Fibroblast of skin of abdomen (primary cell): ENCODE data around the gene PDE4D.
A peak's percentile ranks its signal among the peaks of the same experiment; 100 is the strongest.

Experiments
- DNase-seq: peaks from one replicate; pipeline ENCODE4 v3.0.0-alpha.2; 2013

The PDE4D gene

GRCh38 chr5:59094864-59095263 is 798.7 kb downstream of the PDE4D start:
- DNase-seq: no peak

GRCh38 chr5:59093329-59093728 is 800.2 kb downstream of the PDE4D start:
- DNase-seq: no peak

- no peak for DNase-seq
Measured at GRCh38 chr5:59092758-59093157, 800.8 kb downstream of the PDE4D start.

DNA sequence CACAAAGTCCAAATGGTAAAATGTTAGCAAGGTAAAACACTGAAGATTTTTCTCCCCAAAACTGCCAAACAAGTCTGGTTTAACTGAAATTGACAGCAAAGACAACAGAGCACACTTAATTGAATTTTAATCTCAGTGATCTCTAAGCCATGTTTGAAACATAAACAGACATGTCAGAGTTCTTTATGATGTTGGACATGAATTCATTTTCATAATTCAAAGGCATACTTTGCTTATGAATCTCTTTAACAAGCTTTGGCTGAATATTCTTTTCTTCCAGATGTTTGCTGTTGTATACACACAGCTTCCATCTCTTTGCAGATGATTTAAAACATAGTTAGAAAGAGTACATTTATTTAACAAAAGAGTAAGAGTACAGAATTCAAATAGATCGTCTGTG is 801.6 kb downstream of the PDE4D start:
- no peak for DNase-seq

- DNase-seq: no peak
Measured at GRCh38 chr5:59090323-59090722, 803.2 kb downstream of the PDE4D start.

GRCh38 chr5:59089767-59090166 is 803.8 kb downstream of the PDE4D start:
- DNase-seq: no peak

DNA sequence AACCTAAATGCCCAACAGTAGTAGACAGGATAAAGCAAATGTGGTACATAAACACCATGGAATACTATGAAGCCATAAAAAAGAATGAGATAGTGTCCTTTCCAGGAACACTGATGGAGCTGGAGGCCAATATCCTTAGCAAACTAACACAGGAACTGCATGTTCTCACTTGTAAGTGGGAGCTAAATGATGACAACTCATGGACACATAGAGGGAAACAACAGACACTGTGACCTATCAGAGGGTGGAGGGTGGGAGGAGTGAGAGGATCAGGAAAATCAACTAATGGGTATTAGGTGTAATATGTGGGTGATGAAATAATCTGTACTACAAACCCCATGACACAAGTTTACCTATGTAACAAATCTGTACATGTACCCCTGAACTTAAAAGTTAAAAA is 805.0 kb downstream of the PDE4D start:
- DNase-seq: no peak

DNA sequence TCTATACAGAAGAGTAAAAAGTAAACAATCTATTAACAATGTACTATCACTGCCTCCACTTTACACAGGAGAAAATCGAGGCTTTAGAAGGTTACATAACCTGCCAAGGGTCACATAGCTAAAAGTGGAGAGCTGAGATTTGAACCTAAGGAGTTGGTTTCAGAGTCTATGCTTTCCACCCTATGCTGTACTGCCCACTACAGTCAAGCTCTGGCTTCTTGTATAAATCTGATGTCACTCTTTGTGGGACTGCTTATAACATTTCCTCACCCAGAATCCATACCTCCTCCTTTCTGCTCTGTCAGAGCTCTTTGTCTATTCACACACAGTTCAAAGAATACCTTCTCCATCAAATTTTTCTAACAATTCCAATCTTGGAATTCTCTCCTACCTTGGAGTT is 807.5 kb downstream of the PDE4D start:
- DNase-seq: no peak

- DNase-seq: no peak
Measured at GRCh38 chr5:59081693-59082092, 811.8 kb downstream of the PDE4D start.

DNA sequence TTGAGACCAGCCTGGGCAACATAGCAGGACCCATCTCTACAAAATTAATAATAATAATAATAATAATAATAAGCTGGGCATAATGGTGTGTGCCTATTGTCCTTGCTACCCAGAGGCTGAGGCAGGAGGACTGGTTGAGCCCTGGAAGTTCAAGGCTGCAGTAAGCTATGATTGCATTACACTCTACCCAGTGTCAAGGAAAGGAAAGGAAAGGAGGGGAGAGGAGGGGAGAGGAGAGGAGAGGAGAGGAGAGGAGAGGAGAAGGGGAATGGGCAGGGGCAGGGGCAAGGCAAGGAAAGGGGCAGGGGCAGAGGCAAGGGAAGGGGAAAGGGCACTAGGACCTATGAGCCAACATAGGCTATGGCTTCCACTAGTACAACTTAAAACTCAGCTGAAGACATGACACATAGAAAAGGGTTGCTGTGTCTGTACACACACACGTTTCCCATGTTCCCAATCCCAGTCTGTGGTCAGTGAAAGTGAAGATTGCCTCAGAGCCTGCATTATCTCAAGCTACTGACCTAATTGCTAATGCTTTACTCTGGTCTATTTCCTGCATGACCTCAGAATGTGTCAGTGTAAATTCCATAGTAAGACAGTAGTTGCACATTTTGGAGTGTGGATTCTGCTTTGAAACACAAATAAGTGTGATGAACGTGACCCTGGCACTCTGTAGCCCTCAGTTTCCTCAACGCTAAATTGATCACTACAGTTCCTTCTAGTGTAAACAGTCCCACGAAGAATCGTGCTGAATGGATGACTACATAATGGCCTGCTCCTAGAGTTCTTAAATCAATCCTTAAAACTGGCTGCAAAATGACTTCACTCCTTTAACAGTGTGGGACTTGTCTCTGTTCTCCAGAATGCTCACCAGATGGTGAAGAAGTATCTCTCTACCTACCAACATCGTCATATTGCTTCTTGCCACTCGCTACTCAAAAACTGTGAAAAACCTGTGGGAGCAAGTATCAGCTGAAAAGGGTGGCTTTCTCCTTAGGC is 813.6 kb downstream of the PDE4D start:
- peak; percentile 93 for DNase-seq

GRCh38 chr5:59071755-59072549 is 821.6 kb downstream of the PDE4D start:
- DNase-seq: no peak

DNA sequence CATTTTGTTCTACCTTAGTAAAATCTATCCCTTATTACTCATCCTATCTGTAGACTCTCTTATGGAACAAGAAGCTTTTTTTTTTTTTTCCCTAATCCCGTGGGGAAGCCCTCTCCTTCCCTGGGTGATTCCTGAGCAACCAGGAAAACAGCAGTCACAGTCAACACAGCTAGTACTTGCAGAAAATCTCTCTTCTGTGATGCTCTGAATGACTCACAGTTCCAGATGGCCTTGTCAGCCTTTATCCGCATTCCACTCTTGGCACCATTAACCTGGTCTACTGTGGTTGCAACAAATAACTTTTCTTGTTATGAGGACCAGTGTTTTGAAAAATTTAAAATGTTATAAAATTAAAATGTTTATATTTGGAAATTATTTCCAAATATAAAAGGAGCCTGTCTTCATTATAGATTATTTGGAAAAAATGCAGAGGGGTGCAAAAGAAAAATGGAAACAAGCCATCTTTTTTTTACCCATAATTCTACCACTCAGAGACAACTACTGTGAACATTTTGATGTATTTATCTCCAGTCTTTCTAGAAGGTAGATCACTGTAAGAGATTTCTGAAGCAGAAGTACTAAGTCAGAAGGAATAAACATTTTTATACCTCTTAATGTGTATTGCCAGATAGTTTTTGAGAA is 824.0 kb downstream of the PDE4D start:
- peak; percentile 95 for DNase-seq

- peak; percentile 68 for DNase-seq
Measured at GRCh38 chr5:59067956-59068656, 825.4 kb downstream of the PDE4D start.

GRCh38 chr5:59066367-59067163 is 827.0 kb downstream of the PDE4D start:
- DNase-seq: peak; percentile 90

DNA sequence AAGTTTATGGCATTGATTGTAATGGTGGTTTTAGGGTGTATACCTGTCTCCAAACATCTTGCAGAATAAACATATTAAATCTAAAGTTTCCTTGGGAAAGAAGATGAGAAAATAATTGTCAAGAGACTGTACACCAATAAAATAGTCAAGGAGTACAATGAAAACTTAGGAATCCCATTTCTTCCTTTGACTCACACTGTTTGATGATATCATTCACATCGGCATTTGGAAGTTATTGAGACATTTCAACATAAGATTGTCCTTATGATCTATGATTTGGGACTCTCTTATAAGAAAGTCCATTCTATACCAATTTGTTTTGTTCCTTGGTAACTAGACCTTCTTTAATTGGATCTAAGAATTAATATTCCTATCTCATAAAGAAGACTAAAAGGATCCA is 828.0 kb downstream of the PDE4D start:
- DNase-seq: peak; percentile 72

GRCh38 chr5:59064293-59064692 is 829.2 kb downstream of the PDE4D start:
- no peak for DNase-seq

GRCh38 chr5:59062986-59063683 is 830.4 kb downstream of the PDE4D start:
- DNase-seq: peak; percentile 81

DNA sequence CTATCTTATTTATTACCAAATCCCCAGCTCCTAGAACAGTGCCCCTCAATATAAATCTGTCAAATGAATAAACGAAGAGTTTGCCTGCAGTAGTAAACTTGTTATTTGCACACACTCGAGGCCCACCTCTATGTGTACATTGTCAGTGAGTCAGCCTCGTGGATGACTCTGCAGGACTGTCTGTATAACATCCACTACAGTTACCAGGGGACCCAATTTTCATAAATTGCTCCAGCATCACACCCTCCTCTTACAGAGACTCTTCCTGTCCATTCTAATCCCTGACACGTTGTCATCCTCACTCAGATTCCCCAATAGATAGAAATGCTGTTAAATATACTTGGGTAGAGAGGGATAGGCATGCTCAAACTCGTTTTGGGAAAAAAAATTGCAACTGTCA is 832.1 kb downstream of the PDE4D start:
- DNase-seq: peak; percentile 27

DNA sequence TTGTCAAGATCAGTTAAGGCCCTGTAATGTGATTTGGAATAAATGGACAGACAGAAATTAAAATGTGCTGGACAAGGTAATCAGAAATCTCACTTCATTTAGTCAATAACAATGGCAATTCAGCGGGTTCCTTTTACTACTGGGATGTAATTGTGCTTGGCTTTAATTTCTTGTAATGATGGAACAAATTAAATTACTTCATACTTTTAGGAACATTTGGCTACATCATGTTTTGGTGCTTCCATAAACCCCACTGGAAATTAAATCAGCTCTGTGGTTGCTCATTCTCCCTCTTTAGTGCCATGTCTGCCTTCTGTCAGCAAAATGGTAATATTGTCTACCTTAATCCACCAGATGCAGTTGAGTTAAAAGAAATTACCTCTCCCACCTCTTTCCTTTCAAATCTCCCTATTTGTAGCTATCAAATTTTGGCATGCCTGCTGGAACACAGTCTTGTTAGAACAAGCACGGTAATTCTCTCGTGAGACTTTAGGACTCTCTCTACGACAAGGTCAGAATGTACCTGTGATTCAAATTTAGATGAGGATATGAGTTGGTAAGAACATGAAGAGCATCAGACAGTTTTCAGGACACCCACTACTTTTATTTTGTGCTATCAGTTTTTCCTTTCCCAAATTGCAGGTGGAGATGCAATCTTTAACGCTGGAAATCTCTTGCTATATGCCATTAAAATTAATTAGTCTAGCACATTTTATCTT is 834.4 kb downstream of the PDE4D start:
- no peak for DNase-seq

- no peak for DNase-seq
Measured at GRCh38 chr5:59058237-59058636, 835.3 kb downstream of the PDE4D start.
